ENCODE data around the gene ANGPTL5. TPM values are rescaled to one million over a fixed set of nuclear protein-coding genes. Genes with fewer than 3 reads are reported as not detected.

ANGPTL5 gene
- total RNA-seq, 1 experiment from 2014 or later: not detected

DNA sequence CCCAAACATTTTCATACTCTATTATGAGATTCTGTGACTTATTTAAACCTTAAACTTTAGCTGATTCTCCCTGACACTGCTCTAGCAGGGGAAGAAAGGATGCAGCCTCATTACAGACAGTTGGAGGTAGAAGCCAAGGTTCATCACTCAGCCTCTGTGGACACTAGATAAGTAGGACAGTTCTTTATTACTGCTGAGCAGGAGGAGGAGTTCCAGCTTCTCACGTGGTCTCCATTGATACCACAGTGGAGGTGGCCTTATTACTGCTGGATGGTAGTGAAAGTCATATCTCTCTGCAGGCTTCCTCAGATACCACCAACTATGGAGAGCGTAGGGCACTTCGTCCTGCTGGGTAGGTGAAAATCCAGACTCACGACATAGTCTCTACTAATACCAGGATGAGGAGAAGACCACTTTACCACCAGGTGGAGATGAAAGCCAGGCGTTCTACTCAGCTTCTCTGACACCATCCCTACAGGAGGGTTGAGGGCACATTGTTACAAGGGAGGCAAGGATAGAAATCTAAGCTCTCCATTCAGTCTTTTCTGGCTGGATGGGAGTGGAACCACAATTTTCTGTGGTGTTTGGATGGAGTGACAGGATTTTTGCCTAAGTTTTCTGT is 13.1 kb upstream of the ANGPTL5 start:
- intact Hi-C loops (cut with micrococcal nuclease; ENCODE audit: unreplicated experiment): no loop called here
- Histone ChIP-seq H3F3A (ENCODE audit: insufficient read depth, low read depth) (no peaks in the 10 kb centered on the region), H4K20me1 (ENCODE audit: insufficient read depth) (no peaks in the 10 kb centered on the region), H3K4me3 (no peak overlapping the region), H3K79me2 (ENCODE audit: low read depth) (no peaks in the 10 kb centered on the region), H3K9me3 (ENCODE audit: insufficient read depth, low read depth) (no peaks in the 10 kb centered on the region), H3K4me2 (no peak overlapping the region), H3K27me3 (ENCODE audit: insufficient read depth, low read depth) (no peaks in the 10 kb centered on the region), H3K9me2 (ENCODE audit: insufficient read depth) (no peaks in the 10 kb centered on the region), H3K4me1 (replicated peaks; ENCODE audit: insufficient read depth) (no peaks in the 10 kb centered on the region), H2AFZ (no peak overlapping the region), H3K36me3 (ENCODE audit: low read depth) (no peaks in the 10 kb centered on the region), H3K27ac (no peak overlapping the region)
- POLR2A ChIA-PET (ENCODE audit: unreplicated experiment): no interaction called here
- CTCF ChIA-PET: interaction anchor here (0.6 kb wide), 1 partner anchor 413 kb away, joined by 3 read pairs; no protein-coding TSS in a partner anchor
- DNase-seq: no peak
- TF ChIP-seq, protein P1, sequence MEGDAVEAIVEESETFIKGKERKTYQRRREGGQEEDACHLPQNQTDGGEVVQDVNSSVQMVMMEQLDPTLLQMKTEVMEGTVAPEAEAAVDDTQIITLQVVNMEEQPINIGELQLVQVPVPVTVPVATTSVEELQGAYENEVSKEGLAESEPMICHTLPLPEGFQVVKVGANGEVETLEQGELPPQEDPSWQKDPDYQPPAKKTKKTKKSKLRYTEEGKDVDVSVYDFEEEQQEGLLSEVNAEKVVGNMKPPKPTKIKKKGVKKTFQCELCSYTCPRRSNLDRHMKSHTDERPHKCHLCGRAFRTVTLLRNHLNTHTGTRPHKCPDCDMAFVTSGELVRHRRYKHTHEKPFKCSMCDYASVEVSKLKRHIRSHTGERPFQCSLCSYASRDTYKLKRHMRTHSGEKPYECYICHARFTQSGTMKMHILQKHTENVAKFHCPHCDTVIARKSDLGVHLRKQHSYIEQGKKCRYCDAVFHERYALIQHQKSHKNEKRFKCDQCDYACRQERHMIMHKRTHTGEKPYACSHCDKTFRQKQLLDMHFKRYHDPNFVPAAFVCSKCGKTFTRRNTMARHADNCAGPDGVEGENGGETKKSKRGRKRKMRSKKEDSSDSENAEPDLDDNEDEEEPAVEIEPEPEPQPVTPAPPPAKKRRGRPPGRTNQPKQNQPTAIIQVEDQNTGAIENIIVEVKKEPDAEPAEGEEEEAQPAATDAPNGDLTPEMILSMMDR (conservative IDR thresholded peaks at IDR 0.05): no peak
- no peak for TF ChIP-seq EZH2 (IDR thresholded peaks at IDR 0.05; ENCODE audit: low read depth)
- BruUV-seq (replicated peaks): no TSS peak

DNA sequence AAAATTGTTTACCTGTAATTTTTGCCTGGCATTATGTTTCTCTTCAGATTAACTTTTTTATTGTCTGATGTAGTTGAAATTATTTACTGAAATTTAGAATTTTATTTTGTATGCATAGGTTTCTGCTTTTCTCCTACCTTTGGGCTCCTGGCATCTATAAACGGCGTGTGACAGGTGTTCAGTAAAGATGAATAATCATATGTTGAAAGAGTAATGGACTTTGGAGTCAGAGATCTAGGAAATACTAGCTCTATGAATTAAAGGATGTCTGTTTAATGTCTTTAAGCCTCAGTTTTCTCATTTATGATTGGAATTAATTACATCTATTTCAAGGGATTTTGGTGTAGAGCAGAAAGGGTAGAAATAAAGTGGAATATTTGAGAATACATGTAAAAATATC is 7.2 kb upstream of the ANGPTL5 start:
- BruUV-seq (replicated peaks): no TSS peak
- Histone ChIP-seq H4K20me1 (ENCODE audit: insufficient read depth) (no peaks in the 10 kb centered on the region), H3K4me3 (no peak overlapping the region), H3K9me3 (ENCODE audit: insufficient read depth, low read depth) (no peaks in the 10 kb centered on the region), H3K4me1 (replicated peaks; ENCODE audit: insufficient read depth) (no peaks in the 10 kb centered on the region), H3K79me2 (ENCODE audit: low read depth) (no peaks in the 10 kb centered on the region), H3K27me3 (ENCODE audit: insufficient read depth, low read depth) (no peaks in the 10 kb centered on the region), H3F3A (ENCODE audit: insufficient read depth, low read depth) (no peaks in the 10 kb centered on the region), H3K27ac (no peak overlapping the region), H3K4me2 (no peak overlapping the region), H2AFZ (no peak overlapping the region), H3K36me3 (ENCODE audit: low read depth) (0 out of 2 replicates have a peak, but pooled peaks cover 3% of the 10 kb centered on the region), H3K9me2 (ENCODE audit: insufficient read depth) (no peaks in the 10 kb centered on the region)
- TF ChIP-seq EZH2 (IDR thresholded peaks at IDR 0.05; ENCODE audit: low read depth): no peak
- TF ChIP-seq, protein P1 (conservative IDR thresholded peaks at IDR 0.05): no peak
- intact Hi-C loops (cut with micrococcal nuclease; ENCODE audit: unreplicated experiment): no loop called here
- POLR2A ChIA-PET (ENCODE audit: unreplicated experiment): no interaction called here
- no peak for DNase-seq
- CTCF ChIA-PET: no interaction called here

DNA sequence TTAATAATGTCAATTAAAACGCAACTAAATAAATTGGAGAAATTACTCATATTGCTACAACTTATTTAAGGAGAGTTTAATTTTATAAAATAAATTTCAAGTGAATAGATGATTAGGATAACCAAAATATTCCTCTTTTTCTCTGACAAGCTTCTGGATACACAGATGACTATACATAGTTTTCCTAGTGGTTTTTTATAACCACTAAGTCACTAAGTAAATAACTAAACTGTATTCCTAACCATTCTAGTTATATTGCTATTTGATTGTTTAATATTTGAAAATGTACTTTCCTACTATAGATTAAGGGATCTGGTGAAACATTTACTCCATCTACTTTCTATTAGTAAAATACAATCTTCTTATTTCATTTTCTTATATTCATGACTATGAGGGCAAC is 4.7 kb upstream of the ANGPTL5 start:
- Histone ChIP-seq H4K20me1 (ENCODE audit: insufficient read depth) (no peaks in the 10 kb centered on the region), H3F3A (ENCODE audit: insufficient read depth, low read depth) (no peaks in the 10 kb centered on the region), H3K9me3 (ENCODE audit: insufficient read depth, low read depth) (no peaks in the 10 kb centered on the region), H3K36me3 (ENCODE audit: low read depth) (0 out of 2 replicates have a peak, but pooled peaks cover 3% of the 10 kb centered on the region), H2AFZ (no peak overlapping the region), H3K4me2 (no peak overlapping the region), H3K27ac (no peak overlapping the region), H3K9me2 (ENCODE audit: insufficient read depth) (no peaks in the 10 kb centered on the region), H3K4me1 (replicated peaks; ENCODE audit: insufficient read depth) (peaks cover 8% of the 10 kb centered on the region), H3K27me3 (ENCODE audit: insufficient read depth, low read depth) (no peaks in the 10 kb centered on the region), H3K79me2 (ENCODE audit: low read depth) (0 out of 2 replicates have a peak, but pooled peaks cover 4% of the 10 kb centered on the region), H3K4me3 (no peak overlapping the region)
- ChIA-PET POLR2A (ENCODE audit: unreplicated experiment) (no interaction called here), CTCF (interaction anchor here (0.7 kb wide), 1 partner anchor 740 kb away, joined by 3 read pairs; no protein-coding TSS in a partner anchor)
- intact Hi-C loops (cut with micrococcal nuclease; ENCODE audit: unreplicated experiment): no loop called here
- TF ChIP-seq, protein P1 (conservative IDR thresholded peaks at IDR 0.05): no peak
- TF ChIP-seq EZH2 (IDR thresholded peaks at IDR 0.05; ENCODE audit: low read depth): no peak
- DNase-seq: no peak
- BruUV-seq (replicated peaks): no TSS peak
